Activated naive CD4-positive, alpha-beta T cell treated with anti-CD3 and anti-CD28 coated beads for 36 hours (primary cell): Measurements from ENCODE around the gene SMURF2. TPM values are rescaled to one million over a fixed set of nuclear protein-coding genes. Genes with fewer than 3 reads are reported as not detected.
"Not testable (repeated sequence)": the region's sequence is repeated elsewhere in the genome, so short reads cannot be mapped to it uniquely, and the experiment has no call there.

Source experiments
- CTCF ChIA-PET: fragments of 350-600 bp; sonication (Branson Sonifier 250); formaldehyde crosslinking; loops from one replicate; lab custom pipeline; 2021; ENCODE audit warnings: antibody characterized with exemption; lab: Charles Lee
- DNase-seq: peaks from one replicate; pipeline ENCODE4 v3.0.0-alpha.2; 2020
- H3K27ac Mint-ChIP-seq: one replicate; pipeline ENCODE4 v1.8.0; 2021; ENCODE audit warnings: mild to moderate bottlenecking, mixed read lengths
- H3K27me3 Mint-ChIP-seq: one replicate; pipeline ENCODE4 v1.8.0; 2021; ENCODE audit warnings: low read depth, mixed read lengths
- H3K36me3 Mint-ChIP-seq: one replicate; pipeline ENCODE4 v1.8.0; 2021; ENCODE audit warnings: low read depth, mixed read lengths
- H3K4me1 Mint-ChIP-seq: one replicate; pipeline ENCODE4 v1.8.0; 2021; ENCODE audit warnings: low read depth, mixed read lengths
- H3K4me3 Mint-ChIP-seq: one replicate; pipeline ENCODE4 v1.8.0; 2021; ENCODE audit warnings: mild to moderate bottlenecking, moderate library complexity, mixed read lengths
- H3K9me3 Mint-ChIP-seq: one replicate; pipeline ENCODE4 v1.8.0; 2021; ENCODE audit warnings: mixed read lengths
- intact Hi-C: fragments of 100-400 bp; cut with micrococcal nuclease; formaldehyde crosslinking; loops from one replicate; pipeline ENCODE4 v1.15.1; 2023
- total RNA-seq, 2 experiments: library from RNA; stranded (reverse); gene quantifications; one replicate each; pipeline ENCODE4 v1.2.3, GENCODE V29; 2021

The SMURF2 gene
- total RNA-seq, 2 experiments from 2014 or later, result 9.6 to 10.7 TPM

DNA sequence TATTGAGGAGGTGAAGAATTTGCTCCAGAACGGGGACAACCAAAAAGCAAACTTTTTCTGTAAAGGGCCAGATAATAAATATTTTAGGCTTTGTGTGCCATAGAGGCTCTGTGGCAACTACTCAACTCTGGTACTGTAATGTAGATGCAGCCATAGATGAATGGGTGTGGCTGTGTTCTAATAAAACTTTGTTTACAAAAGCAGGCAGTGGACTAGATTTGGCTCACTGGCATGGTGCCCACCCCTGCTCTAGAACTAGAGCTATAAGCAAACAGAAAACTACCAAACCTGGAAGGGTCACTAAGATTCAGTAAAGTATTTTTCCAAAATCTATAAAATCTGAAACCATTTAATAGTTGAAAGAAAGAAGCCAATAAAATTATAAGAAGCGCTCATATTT is 24.6 kb upstream of the SMURF2 start:
- Mint-ChIP-seq H3K27ac (no peak overlapping the region), H3K27me3 (no peaks in the 10 kb centered on the region), H3K4me3 (no peak overlapping the region), H3K9me3 (no peaks in the 10 kb centered on the region), H3K36me3 (no peaks in the 10 kb centered on the region), H3K4me1 (no peaks in the 10 kb centered on the region)
- intact Hi-C loops, result no loop called here
- no peak for DNase-seq
- CTCF ChIA-PET, result no interaction called here

GRCh38 chr17:64685705-64686104 is 23.6 kb upstream of the SMURF2 start:
- intact Hi-C loops, result no loop called here
- Mint-ChIP-seq H3K4me3 (no peak overlapping the region), H3K36me3 (no peaks in the 10 kb centered on the region), H3K4me1 (no peaks in the 10 kb centered on the region), H3K27ac (no peak overlapping the region), H3K27me3 (no peaks in the 10 kb centered on the region), H3K9me3 (no peaks in the 10 kb centered on the region)
- CTCF ChIA-PET, result no interaction called here
- DNase-seq, result no peak

- no peak for DNase-seq
- CTCF ChIA-PET, result interaction anchor here (0.7 kb wide), 1 partner anchor 369 kb away, joined by 3 read pairs; no protein-coding TSS in a partner anchor
- no peaks in the 10 kb centered on the region for H3K36me3 Mint-ChIP-seq
- no peak overlapping the region for H3K27ac Mint-ChIP-seq
- H3K4me1 Mint-ChIP-seq, result no peaks in the 10 kb centered on the region
- H3K4me3 Mint-ChIP-seq, result no peak overlapping the region
- H3K9me3 Mint-ChIP-seq, result no peaks in the 10 kb centered on the region
- intact Hi-C loops, result no loop called here
- H3K27me3 Mint-ChIP-seq, result no peaks in the 10 kb centered on the region
Observed at GRCh38 chr17:64683796-64684195, 21.7 kb upstream of the SMURF2 start.

DNA sequence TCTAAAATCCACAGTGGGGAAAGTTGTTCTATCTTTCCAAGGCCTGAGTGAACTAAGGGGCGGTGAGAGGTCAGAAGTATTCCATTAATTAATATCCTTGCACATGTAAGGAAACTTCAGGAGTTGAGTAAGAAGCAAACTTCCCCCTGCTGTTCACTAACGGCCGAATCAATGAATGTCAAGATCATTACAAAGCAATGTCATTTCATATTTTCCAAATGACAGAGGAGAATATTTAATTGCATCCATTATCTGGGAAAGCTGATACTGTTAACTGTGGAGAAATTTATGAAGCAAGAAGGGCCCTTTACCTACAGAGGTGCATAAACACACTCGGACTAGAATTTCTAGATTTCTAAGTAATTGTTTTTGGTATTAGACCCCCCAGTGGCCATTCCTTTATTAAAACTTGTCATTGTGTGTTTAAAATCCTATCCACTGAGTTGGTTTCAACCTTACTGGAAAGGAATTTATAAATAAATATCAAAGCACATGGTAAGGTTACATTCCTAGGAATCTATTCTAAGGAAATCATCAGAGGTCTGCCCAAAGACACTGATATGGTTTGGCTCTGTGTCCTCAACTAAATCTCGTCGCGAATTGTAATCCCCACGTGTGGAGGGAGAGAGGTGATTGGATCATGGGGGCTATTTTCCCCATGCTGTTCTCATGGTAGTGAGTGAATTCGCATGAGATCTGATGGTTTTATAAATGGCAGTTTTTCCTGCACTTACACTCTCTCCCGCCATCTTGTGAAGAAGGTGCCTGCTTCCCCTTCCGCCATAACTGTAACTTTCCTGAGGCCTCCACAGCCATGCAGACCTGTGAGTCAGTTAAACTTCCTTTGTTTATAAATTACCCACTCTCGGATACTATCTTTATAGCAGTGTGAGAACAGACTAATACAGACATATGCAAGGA is 20.4 kb upstream of the SMURF2 start:
- CTCF ChIA-PET, result no interaction called here
- intact Hi-C loops, result no loop called here
- Mint-ChIP-seq H3K4me1 (no peaks in the 10 kb centered on the region), H3K4me3 (no peak overlapping the region), H3K27me3 (no peaks in the 10 kb centered on the region), H3K27ac (no peak overlapping the region), H3K36me3 (no peaks in the 10 kb centered on the region), H3K9me3 (no peaks in the 10 kb centered on the region)
- no peak for DNase-seq

DNA sequence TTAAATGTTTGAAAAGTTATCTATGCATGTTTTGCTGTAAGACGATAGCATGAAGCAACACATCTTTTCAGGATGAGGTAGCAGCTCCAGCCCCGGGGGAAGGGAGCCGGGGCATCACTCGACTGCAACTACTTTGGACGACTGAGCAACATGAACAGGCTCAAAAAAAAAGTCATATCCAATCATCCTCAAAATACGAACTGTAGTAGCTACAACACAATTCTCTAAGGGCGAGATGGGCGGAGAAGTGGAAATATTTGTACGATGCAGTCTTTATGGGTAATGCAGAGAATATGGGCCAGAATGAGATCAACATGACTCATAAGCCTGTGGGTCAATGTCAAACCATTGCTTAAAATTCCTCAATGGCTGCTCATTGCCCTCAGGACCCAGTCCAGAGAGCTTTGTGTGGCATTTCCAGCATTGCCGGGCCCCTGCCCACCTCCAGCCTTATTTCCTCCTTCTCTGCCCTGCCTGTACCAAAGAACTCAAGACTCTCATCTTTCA is 17.7 kb upstream of the SMURF2 start:
- DNase-seq, result no peak
- H3K27ac Mint-ChIP-seq, result no peak overlapping the region
- H3K4me1 Mint-ChIP-seq, result no peaks in the 10 kb centered on the region
- H3K4me3 Mint-ChIP-seq, result no peak overlapping the region
- CTCF ChIA-PET, result no interaction called here
- H3K9me3 Mint-ChIP-seq, result no peaks in the 10 kb centered on the region
- no peaks in the 10 kb centered on the region for H3K27me3 Mint-ChIP-seq
- no peaks in the 10 kb centered on the region for H3K36me3 Mint-ChIP-seq
- intact Hi-C loops, result no loop called here

GRCh38 chr17:64676763-64677162 is 14.7 kb upstream of the SMURF2 start:
- Mint-ChIP-seq H3K27me3 (no peaks in the 10 kb centered on the region), H3K36me3 (no peaks in the 10 kb centered on the region), H3K4me1 (no peaks in the 10 kb centered on the region), H3K4me3 (no peak overlapping the region), H3K27ac (no peak overlapping the region), H3K9me3 (no peaks in the 10 kb centered on the region)
- no peak for DNase-seq
- CTCF ChIA-PET, result interaction anchor here (1.4 kb wide), 1 partner anchor 33 kb away, joined by 5 read pairs; no protein-coding TSS in a partner anchor
- intact Hi-C loops, result no loop called here

GRCh38 chr17:64670843-64671590 is 8.9 kb upstream of the SMURF2 start:
- H3K27ac Mint-ChIP-seq, DNase-seq, H3K4me1 Mint-ChIP-seq, H3K27me3 Mint-ChIP-seq, H3K4me3 Mint-ChIP-seq, intact Hi-C loops, H3K9me3 Mint-ChIP-seq, H3K36me3 Mint-ChIP-seq, CTCF ChIA-PET: not testable (repeated sequence)

- intact Hi-C loops, H3K4me1 Mint-ChIP-seq, H3K9me3 Mint-ChIP-seq, H3K27ac Mint-ChIP-seq, DNase-seq, H3K27me3 Mint-ChIP-seq, H3K36me3 Mint-ChIP-seq, H3K4me3 Mint-ChIP-seq: not testable (repeated sequence)
- CTCF ChIA-PET, result interaction anchor here (0.6 kb wide), 1 partner anchor 20 kb away, joined by 3 read pairs; no protein-coding TSS in a partner anchor
Observed at GRCh38 chr17:64667807-64668721, 6.0 kb upstream of the SMURF2 start.

DNA sequence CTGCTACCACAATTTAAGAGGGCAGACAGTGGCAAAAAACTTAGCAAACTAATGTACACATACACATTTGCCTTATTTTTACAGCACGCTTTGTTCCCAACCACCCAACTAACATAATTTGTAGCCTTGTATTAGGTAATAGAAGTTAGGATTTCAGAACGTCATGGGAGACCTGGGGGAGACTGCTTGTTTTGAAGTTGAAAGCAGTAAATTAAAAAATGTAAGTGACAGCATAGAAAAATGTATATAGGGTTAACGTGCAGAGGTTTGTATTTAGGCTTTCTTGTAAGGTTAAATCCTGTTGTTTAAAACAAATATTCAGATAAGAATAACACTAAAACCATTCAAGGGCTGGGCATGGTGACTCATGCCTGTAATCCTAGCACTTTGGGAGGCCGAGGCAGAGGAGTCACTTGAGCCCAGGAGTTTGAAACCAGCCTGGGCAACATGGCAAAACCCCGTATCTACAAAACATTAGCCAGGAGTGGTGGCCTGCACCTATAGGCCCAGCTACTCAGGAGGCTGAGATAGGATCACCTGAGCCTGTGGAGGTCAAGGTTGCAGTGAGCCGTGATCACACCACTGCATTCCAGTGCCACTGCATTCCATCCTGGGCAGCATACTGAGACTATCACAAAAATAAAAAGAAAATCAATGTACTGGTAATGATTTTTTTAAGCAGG is 2.3 kb upstream of the SMURF2 start:
- H3K36me3 Mint-ChIP-seq, DNase-seq, H3K27me3 Mint-ChIP-seq, CTCF ChIA-PET, H3K4me3 Mint-ChIP-seq, H3K9me3 Mint-ChIP-seq, H3K27ac Mint-ChIP-seq: not testable (repeated sequence)
- intact Hi-C loops, result loop anchor here (5.0 kb wide), 1 partner anchor 73 kb away; no protein-coding TSS in a partner anchor
- H3K4me1 Mint-ChIP-seq, result peaks cover 13% of the 10 kb centered on the region

DNA sequence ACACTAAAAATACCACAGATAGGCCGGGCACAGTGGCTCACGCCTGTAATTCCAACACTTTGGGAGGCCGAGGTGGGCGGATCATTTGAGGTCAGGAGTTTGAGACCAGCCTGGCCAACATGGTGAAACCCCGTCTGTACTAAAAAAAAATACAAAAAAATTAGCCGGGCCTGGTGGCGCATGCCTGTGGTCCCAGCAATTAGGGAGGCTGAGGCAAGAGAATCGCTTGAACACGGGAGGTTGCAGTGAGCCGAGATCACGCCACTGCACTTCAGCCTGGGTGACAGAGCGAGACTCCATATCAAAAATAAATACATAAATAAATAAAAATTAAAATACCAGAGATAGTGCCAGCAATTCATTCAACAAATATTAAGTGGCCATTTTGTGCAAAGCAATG is 1.7 kb upstream of the SMURF2 start:
- CTCF ChIA-PET, H3K9me3 Mint-ChIP-seq, H3K27me3 Mint-ChIP-seq, H3K36me3 Mint-ChIP-seq, H3K4me3 Mint-ChIP-seq, H3K27ac Mint-ChIP-seq, DNase-seq: not testable (repeated sequence)
- intact Hi-C loops, result loop anchor here (5.0 kb wide), 1 partner anchor 73 kb away; no protein-coding TSS in a partner anchor
- H3K4me1 Mint-ChIP-seq, result peaks cover 15% of the 10 kb centered on the region

GRCh38 chr17:64662774-64663367 is 764 bp upstream of the SMURF2 start:
- no peaks in the 10 kb centered on the region for H3K9me3 Mint-ChIP-seq
- no peak for DNase-seq
- no peaks in the 10 kb centered on the region for H3K27me3 Mint-ChIP-seq
- H3K27ac Mint-ChIP-seq, result no peak overlapping the region
- H3K4me1 Mint-ChIP-seq, result peaks cover 19% of the 10 kb centered on the region
- peak overlapping the region; percentile 88 for H3K4me3 Mint-ChIP-seq
- CTCF ChIA-PET, result no interaction called here
- peaks cover 4% of the 10 kb centered on the region for H3K36me3 Mint-ChIP-seq
- intact Hi-C loops, result loop anchor here (5.0 kb wide), 1 partner anchor 74 kb away; no protein-coding TSS in a partner anchor
